B cell (primary cell): ENCODE measurements around the gene EIF3A.

Experiments used
- CTCF ChIP-seq: fragments of 200-600 bp; IDR thresholded peaks from one replicate; pipeline ENCODE4 v1.8.0; 2022; ENCODE audit warnings: antibody characterized with exemption, mild to moderate bottlenecking
- EZH2 ChIP-seq: IDR thresholded peaks from 2 replicates; pipeline ENCODE4 v1.6.1; 2012; ENCODE audit warnings: borderline replicate concordance, low read depth, mild to moderate bottlenecking, moderate library complexity, low read length; ENCODE audit not compliant: insufficient read depth, poor library complexity, severe bottlenecking

GRCh38 chr10:119045561-119045960 lies 35.1 kb downstream of the EIF3A start:
- no peak for TF ChIP-seq CTCF
- TF ChIP-seq EZH2: no peak
